NCI-H510A treated with DMSO at 0.1 percent for 48 hours (cell line): Measurements from ENCODE around the gene RAC2.
"Not testable (repeated sequence)": the region's sequence is repeated elsewhere in the genome, so short reads cannot be mapped to it uniquely, and the experiment has no call there.

Experiments used
- DNase-seq: peaks from one replicate; lab custom pipeline; 2025; lab: John Stamatoyannopoulos, UW

Gene RAC2

DNA sequence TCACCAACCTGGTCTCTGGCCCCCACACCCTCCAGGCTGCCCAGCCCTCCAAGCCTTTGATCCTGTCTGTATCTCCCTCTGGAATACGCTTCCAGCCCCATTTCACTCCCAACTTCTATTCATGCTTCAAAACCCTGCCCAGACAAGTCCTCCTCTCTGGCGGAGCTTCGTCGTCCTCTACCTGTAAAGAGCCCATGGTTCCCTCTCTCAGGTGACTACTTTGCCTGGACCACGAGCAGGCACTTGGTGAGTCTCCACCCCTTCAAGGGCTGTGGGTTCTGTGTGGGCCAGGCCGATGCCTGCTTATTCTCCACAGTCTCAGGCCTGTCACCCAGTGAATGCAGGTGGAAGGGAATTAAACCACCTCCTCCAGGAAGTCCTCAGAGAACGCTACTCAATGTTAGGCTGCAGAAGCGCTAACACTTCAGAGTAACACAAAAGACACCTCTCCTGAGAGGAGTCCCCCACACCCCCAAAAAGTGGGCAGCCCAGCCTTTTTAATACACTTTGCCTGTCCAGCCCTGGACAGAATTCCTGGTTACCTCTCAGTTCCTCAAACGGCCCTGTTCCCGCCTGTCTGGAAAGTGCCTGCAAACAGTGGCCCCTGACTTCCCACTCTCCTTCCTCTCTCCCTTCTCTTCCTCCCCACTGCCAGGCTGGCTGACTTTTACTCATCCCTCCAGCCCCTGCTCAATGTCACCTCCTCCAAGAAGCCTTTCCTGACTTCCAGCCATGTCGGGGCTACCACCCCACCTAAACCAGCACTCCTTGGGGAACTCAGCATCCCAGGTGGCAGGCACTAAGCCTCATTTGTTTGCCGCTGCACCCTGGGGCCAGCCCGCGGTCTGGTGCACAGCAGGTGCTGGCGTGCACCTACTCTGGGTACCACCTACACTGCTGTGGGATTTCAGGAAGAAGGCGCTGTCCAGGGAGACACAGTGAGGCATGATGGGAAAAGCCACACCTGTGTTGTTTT, 9.0 kb downstream of the RAC2 start:
- no peak for DNase-seq

- no peak for DNase-seq
Measured at GRCh38 chr22:37233751-37234631, 10.1 kb downstream of the RAC2 start.

DNA sequence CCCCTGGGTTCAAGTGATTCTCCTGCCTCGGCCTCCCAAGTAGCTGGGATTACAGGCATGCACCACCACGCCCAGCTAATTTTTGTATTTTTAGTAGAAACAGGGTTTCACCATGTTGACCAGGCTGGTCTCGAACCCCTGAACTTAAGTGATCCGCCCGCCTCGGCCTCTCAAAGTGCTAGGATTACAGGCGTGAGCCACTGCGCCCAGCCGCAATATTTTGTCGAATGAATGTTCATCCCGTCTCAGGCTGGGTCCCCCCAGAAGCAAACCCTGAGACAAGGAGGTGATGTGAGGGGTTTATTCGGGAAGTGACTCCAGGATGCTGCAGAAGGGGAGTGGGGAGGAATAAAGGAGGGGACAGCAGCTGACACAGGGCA, 10.7 kb downstream of the RAC2 start:
- not testable (repeated sequence) for DNase-seq

DNA sequence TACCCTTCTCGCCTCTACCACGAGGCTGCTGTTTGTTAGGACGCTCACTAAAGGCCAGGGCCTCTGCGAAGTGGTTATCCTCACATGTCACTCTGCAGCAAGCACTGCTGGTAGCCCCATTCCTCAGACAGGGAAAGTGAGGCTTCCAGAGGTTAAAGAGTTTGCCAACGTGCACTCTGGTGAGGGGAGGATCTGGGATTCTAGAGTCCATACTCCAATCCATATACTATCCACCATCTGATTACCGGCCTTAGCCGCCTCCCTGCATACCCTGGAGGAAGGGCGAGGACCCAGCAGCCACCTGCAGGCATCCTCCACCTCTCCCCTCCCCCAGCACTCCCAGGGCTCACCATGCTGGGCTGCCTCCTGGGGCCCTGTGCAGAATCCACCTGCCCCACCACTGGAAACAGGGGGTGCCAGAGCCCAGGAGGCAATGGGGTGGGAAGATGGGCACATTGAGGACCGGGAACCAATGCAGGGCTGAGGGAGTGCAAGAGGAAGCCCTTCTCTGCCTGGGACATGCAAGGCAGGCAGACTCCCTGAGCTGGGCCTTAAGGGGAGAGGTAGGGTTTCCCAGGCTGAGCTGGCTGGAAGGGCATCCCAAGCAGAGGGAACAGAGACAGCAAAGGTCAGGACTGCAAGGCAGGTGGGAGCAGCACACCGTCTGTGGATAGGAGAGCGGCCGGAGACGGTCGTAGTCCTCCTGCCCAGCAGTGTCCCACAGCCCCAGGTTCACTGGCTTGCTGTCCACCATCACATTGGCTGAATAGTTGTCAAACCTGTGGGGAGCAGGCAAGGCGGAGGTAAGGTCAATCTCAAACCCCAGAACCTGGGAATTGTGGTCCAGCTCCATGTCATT, 11.7 kb downstream of the RAC2 start:
- no peak for DNase-seq

- no peak for DNase-seq
Measured at GRCh38 chr22:37231406-37232139, 12.5 kb downstream of the RAC2 start.

- no peak for DNase-seq
Measured at GRCh38 chr22:37230673-37231405, 13.2 kb downstream of the RAC2 start.

DNA sequence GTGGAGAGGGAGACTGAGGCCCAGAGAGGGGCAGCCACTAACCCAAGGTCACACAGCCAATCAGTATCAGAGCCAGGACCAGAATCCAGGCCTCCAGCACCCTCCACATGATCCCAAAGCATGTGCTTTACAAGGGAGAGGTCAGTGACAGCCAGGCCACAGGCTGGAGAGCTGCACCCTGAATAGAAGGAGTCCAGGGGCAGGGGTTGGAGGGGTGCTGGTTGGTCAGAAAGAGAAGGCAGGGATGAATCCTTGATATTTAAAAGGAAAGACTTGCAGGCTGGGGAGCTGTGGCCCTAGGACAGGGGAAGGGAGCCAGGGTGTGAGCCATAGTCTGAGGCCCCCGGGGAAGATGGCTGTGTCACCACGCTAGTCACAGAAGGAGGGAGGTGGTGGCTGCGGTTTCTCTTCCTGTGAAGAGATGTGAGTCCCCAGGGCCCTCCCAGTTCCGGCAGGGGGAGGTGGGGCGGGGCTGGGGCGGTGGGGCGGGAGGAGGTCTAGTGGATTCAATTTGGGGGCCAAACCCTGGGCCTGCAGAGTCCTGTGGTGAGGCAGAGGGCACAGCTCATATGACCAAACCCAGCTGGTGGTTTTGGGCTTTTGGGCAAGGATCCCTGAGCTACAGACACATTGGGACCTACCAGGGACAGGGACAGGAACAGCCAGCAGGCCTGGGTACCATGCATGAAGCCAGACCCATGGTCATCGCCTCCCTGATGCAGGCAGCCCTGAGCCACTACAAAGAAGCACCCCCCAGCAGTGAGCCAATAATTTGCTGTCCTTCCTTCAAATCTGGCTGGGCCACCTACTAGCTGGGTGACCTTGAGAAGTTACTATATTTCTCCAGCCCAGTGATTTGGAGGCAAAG, 14.0 kb downstream of the RAC2 start:
- DNase-seq, result no peak

DNA sequence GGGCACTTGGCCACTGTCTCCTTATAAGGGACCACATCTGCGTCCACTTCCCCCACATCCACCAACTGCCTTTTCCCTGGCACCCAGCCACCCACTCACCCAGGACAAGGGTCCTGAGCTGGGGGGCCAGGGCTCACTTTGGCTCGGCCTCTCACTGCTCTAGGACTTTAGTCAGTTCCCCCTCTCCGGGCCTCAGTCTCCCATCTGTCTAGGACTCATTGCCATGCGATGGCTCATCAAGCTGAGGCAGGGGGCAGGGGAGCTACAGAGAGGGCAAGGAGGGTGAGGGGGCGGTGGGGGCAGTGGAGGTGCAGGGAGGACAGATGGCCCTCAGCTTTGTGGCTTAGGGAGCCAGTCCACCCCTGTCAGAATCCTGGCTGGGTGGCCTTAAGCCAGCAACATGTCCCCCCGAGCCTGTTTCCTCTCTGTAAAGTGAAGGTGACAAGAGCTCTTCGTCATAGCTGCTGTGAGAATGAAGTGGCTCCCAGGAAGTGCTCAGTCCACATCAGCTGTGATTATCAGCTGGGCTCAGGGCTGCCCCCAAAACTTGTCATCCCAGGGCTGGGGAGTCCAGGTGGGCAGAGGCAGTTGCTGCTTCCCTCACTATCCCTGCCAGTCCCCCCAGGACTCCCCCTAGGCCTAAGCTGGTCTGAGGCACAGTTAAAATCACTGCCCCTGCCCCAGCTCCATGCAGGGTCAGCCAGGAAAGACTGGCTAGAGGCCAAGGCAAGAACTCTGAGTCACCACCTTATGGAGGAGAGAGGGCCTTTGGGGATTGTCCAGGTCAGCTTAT, 14.9 kb downstream of the RAC2 start:
- DNase-seq, result no peak

DNA sequence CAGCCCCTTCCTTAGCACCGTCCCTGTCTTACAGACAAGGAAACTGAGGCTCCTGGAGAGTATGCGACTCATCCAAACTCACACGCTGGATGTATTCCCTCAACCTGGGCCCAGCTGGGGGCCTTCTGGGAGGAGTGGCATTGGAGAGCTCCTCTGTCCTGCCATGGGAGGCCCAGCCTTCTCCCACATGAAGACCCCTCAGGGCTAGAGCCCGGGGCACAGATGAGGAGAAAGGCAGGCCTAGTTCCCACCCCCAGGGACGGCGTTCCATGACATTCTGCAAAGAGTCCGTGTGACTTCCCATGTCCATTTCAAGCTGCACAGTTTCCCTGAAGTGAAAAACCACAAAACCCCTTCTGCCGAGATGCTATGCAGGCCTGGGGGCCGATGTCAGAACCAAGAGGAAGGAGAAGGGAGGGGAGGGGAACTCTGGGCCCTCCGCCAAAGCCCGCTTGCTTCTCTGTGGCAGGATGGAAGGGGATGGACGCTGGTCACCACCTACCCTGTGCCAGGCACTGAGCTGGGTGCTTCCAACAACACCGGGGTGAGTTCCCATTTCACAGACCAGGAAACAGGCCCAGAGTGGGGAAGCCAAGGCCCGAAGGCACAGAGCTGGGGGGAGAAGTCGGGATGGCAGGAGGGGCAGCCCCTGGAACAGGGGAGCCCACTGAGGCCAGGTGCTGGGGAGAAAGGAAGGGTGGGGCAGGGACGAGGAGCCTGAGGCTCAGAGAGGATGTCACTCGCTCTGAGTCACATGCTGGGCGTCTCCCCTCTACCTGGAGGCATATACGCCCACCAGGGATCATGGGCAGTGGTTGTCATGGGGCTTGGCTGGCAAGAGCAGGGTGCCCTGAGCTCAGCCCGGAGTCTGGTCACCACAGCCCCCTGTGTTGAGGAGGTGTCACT, 15.7 kb downstream of the RAC2 start:
- DNase-seq, result no peak

DNA sequence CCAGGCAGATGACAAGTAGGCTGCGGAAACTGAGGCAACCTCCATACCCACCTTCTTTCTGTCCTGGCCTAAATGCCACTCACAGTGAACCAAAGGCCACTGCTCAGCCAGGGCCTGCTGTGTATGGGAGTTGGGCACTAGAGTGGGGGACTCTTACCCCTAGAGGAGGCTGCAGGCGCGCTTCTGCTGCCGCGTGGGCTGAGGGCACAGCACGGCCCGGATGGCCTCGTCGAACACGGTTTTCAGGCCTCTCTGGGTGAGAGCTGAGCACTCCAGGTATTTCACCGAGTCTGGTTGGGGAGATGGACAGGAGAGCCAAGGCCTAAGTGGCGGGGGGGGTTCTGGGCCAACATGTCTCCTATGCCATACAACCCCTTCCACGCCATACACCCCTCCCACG, 17.6 kb downstream of the RAC2 start:
- no peak for DNase-seq

- no peak for DNase-seq
Measured at GRCh38 chr22:37226087-37226486, 18.0 kb downstream of the RAC2 start.

DNA sequence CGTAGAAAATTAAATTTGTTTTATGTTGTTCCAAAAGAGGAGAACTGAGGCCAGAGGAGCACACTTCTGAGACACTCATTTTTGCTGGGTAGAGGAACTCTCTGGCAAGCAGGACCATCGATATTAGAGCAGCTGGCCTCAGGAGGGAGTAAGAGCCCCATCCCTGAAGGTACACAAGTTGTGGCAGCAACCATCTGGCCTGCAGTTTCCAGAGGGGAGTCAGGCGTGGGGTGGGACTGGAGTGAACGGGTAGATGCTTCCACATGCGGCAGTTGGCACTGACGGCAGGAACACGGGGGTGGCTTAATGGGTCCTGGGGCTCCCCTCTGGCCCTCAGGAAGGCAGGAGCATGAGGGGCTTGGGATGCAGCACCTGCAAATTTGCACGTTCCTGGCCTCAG, 18.6 kb downstream of the RAC2 start:
- no peak for DNase-seq

DNA sequence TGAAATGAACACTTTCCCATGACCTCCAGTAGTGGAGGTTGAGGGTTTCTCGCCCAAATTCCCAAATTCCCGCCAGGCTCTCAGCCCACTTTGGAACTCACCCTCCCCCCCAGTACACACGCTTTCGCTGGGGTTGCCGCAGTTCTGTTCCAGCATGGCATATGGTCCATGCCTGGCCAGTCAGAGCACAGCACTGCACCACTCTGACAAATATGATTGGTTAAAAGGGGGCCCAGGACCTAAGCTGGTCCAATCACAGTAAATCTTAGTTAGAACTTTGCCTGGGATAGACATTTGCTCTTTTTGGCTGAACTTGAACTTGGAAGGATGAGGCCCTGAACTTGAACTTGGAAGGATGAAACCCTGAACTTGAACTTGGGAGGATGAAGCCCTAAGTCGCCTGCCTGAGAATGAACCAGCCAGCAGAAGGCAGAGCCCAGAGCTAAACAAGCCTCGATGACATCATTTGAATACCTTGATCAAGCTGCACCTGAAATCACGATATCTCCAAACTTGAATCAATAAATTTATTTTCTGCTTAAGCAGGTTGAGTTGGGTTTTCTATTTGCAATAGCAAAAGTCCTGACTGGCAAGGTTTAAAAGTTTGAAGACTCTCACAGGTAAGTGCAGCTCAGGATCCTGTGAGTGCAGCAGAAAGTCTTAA, 19.2 kb downstream of the RAC2 start:
- DNase-seq, result no peak

- no peak for DNase-seq
Measured at GRCh38 chr22:37223965-37224551, 20.0 kb downstream of the RAC2 start.

DNA sequence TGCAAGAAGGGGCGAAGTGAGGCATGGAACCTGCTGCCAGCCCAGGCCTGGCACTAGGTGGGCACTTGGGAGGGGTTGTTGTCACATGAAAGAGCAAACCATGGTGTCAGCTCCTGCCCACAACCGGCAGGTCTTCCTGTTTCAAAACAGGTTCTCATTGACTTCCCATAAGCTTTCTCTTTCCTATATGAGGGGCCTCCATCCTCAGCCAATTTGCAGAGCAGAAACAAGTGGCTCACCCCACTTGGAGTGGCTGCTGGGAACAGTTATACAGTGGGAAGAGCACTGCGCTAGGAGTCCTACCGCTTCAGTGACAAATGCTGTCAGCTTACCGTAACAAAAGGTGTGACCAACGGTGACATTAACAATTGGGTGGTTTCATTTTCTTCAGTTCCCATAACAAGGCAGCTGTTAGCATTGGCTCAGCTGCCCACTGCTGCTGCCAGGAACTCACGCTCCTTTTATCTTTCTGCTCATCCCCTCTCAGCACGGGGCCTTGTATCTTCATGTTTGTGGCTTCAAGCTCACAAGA, 21.6 kb downstream of the RAC2 start:
- no peak for DNase-seq
